ENCODE data around the gene EXOC6B. TPM values are rescaled to one million over a fixed set of nuclear protein-coding genes. Genes with fewer than 3 reads are reported as not detected.

Gene EXOC6B
- polyA plus RNA-seq, 4 donors: 6.9 to 12.6 (median 8.5) TPM

GRCh38 chr2:72212486-72212855 is 613.4 kb downstream of the EXOC6B start:
- H3K9me3 ChIP-seq (ENCODE audit: control insufficient read depth in 2 of 2, insufficient read depth in 1 of 2, low read depth in 1 of 2, low read length in 1 of 2): peaks cover 0 to 3% of the 10 kb centered on the region in 2 donors
- H3K4me3 ChIP-seq (ENCODE audit: low read depth in 1 of 3, low read length in 3 of 3): no peak overlapping the region
- no peak for DNase-seq
- WGBS, 3 donors: 7 to 59% (median 29%) methylated on average over 1 of the region's 1 CpG
- H3K27ac ChIP-seq (ENCODE audit: low read depth in 1 of 3, low read length in 2 of 3): no peak overlapping the region
- H3K36me3 ChIP-seq (ENCODE audit: control insufficient read depth in 3 of 3, insufficient read depth in 2 of 3, low read depth in 1 of 3, low read length in 3 of 3): no peaks in the 10 kb centered on the region
- peaks cover 0 to 16% (median 11%) of the 10 kb centered on the region in 3 donors for H3K4me1 ChIP-seq (ENCODE audit: control insufficient read depth in 3 of 3, insufficient read depth in 2 of 3, low read depth in 1 of 3, low read length in 2 of 3)
- no peaks in the 10 kb centered on the region for H3K27me3 ChIP-seq (ENCODE audit: control insufficient read depth in 3 of 3, insufficient read depth in 3 of 3, low read length in 3 of 3)
- FAIRE-seq: no peak

- WGBS, 3 donors: 40 to 73% (median 44%) methylated on average over 2 of the region's 2 CpGs
- peak in 1 of 2 donors; percentile 51 for DNase-seq
Observed at GRCh38 chr2:72211777-72212485, 613.9 kb downstream of the EXOC6B start.

DNA sequence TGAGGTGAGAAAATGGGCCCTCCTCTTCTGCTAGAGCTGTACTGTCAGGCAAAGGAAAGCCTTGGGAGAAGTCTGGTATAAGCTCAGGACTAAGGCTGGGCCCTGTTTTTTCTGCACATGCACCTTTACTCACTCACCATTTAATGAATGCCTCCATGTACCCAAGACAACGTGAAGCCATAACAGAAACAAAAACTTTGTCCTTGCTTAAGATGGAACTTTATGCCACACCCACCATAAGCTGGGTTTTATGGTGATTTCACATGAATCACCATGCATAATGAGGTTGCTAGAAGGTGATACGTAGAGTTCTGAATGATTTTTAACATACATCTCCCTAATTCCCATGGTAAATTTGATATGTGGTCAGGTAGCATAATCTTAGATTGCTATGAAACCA is 614.5 kb downstream of the EXOC6B start:
- FAIRE-seq (peak; percentile 19), DNase-seq (peak; percentile 76 to 90)
- Histone ChIP-seq H3K4me3 (ENCODE audit: low read depth in 1 of 3, low read length in 3 of 3) (no peak overlapping the region), H3K27me3 (ENCODE audit: control insufficient read depth in 3 of 3, insufficient read depth in 3 of 3, low read length in 3 of 3) (no peaks in the 10 kb centered on the region), H3K9me3 (ENCODE audit: control insufficient read depth in 2 of 2, insufficient read depth in 1 of 2, low read depth in 1 of 2, low read length in 1 of 2) (peaks cover 0 to 3% of the 10 kb centered on the region in 2 donors), H3K27ac (ENCODE audit: low read depth in 1 of 3, low read length in 2 of 3) (no peak overlapping the region), H3K36me3 (ENCODE audit: control insufficient read depth in 3 of 3, insufficient read depth in 2 of 3, low read depth in 1 of 3, low read length in 3 of 3) (no peaks in the 10 kb centered on the region), H3K4me1 (ENCODE audit: control insufficient read depth in 3 of 3, insufficient read depth in 2 of 3, low read depth in 1 of 3, low read length in 2 of 3) (peaks cover 0 to 16% (median 11%) of the 10 kb centered on the region in 3 donors)
- WGBS, 3 donors: 15 to 50% (median 49%) methylated on average over 2 of the region's 2 CpGs

More at GRCh38 chr2:72211777-72212485, 613.9 kb downstream of the EXOC6B start:
- Histone ChIP-seq H3K4me1 (ENCODE audit: control insufficient read depth in 3 of 3, insufficient read depth in 2 of 3, low read depth in 1 of 3, low read length in 2 of 3) (peaks cover 0 to 16% (median 11%) of the 10 kb centered on the region in 3 donors), H3K36me3 (ENCODE audit: control insufficient read depth in 3 of 3, insufficient read depth in 2 of 3, low read depth in 1 of 3, low read length in 3 of 3) (no peaks in the 10 kb centered on the region), H3K9me3 (ENCODE audit: control insufficient read depth in 2 of 2, insufficient read depth in 1 of 2, low read depth in 1 of 2, low read length in 1 of 2) (peaks cover 0 to 3% of the 10 kb centered on the region in 2 donors), H3K27ac (ENCODE audit: low read depth in 1 of 3, low read length in 2 of 3) (peak overlapping the region in 1 of 3 donors; percentile 2), H3K4me3 (ENCODE audit: low read depth in 1 of 3, low read length in 3 of 3) (no peak overlapping the region), H3K27me3 (ENCODE audit: control insufficient read depth in 3 of 3, insufficient read depth in 3 of 3, low read length in 3 of 3) (no peaks in the 10 kb centered on the region)
- FAIRE-seq: no peak

DNA sequence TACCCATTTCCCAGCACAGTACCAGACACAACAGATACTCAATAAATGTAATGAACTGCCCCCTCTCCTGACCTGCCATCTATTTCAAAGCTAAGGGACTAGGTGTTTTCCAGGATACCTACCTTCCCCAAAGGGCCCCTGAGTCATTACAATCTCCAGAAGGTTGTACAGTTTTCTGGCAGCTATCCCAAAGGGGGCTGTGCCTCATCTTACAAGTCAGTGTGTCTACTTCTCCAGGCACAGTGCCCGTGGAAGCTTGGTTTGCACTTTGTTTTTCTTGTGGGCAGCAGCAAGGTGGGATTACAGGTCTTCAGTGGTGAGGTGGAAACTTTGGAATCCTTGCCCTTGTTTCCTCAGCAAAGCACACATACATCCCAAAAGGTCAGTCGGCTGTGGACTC is 615.4 kb downstream of the EXOC6B start:
- DNase-seq: peak in 1 of 2 donors; percentile 21
- WGBS, 3 donors: 18 to 54% (median 42%) methylated on average over 2 of the region's 2 CpGs
- H3K27me3 ChIP-seq (ENCODE audit: control insufficient read depth in 3 of 3, insufficient read depth in 3 of 3, low read length in 3 of 3): no peaks in the 10 kb centered on the region
- H3K27ac ChIP-seq (ENCODE audit: low read depth in 1 of 3, low read length in 2 of 3): no peak overlapping the region
- no peak for FAIRE-seq
- peaks cover 2 to 22% (median 11%) of the 10 kb centered on the region in 3 donors for H3K4me1 ChIP-seq (ENCODE audit: control insufficient read depth in 3 of 3, insufficient read depth in 2 of 3, low read depth in 1 of 3, low read length in 2 of 3)
- peaks cover 0 to 3% of the 10 kb centered on the region in 2 donors for H3K9me3 ChIP-seq (ENCODE audit: control insufficient read depth in 2 of 2, insufficient read depth in 1 of 2, low read depth in 1 of 2, low read length in 1 of 2)
- H3K4me3 ChIP-seq (ENCODE audit: low read depth in 1 of 3, low read length in 3 of 3): no peak overlapping the region
- H3K36me3 ChIP-seq (ENCODE audit: control insufficient read depth in 3 of 3, insufficient read depth in 2 of 3, low read depth in 1 of 3, low read length in 3 of 3): no peaks in the 10 kb centered on the region

DNA sequence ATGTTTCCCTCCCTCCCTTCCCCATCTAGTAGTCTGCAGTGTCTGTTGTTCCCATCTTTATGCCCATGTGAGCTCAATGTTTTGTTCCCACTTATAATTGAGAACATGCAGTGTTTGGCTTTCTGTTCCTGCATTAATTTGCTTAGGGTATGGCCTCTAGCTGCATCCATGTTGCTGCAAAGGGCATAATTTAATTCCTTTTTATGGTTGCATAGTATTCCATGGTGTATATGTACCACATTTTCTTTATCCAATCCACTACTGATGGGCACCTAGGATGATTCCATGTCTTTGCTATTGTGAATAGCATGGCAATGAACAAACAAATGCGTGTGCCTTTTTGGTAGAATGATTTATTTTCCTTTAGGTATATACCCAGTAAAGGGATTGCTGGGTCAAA is 617.6 kb downstream of the EXOC6B start:
- Histone ChIP-seq H3K27ac (ENCODE audit: low read depth in 1 of 3, low read length in 2 of 3) (no peak overlapping the region), H3K27me3 (ENCODE audit: control insufficient read depth in 3 of 3, insufficient read depth in 3 of 3, low read length in 3 of 3) (no peaks in the 10 kb centered on the region), H3K4me3 (ENCODE audit: low read depth in 1 of 3, low read length in 3 of 3) (no peak overlapping the region), H3K4me1 (ENCODE audit: control insufficient read depth in 3 of 3, insufficient read depth in 2 of 3, low read depth in 1 of 3, low read length in 2 of 3) (peaks cover 14 to 42% (median 16%) of the 10 kb centered on the region in 3 donors), H3K36me3 (ENCODE audit: control insufficient read depth in 3 of 3, insufficient read depth in 2 of 3, low read depth in 1 of 3, low read length in 3 of 3) (no peaks in the 10 kb centered on the region), H3K9me3 (ENCODE audit: control insufficient read depth in 2 of 2, insufficient read depth in 1 of 2, low read depth in 1 of 2, low read length in 1 of 2) (peaks cover 0 to 3% of the 10 kb centered on the region in 2 donors)
- 95 to 100% (median 96%) methylated on average over 1 of the region's 1 CpG for WGBS, 3 donors
- FAIRE-seq (no peak), DNase-seq (no peak)

GRCh38 chr2:72207334-72207733 is 618.5 kb downstream of the EXOC6B start:
- H3K36me3 ChIP-seq (ENCODE audit: control insufficient read depth in 3 of 3, insufficient read depth in 2 of 3, low read depth in 1 of 3, low read length in 3 of 3): no peaks in the 10 kb centered on the region

GRCh38 chr2:72205504-72205881 is 620.3 kb downstream of the EXOC6B start:
- WGBS, 3 donors: 19 to 47% (median 35%) methylated on average over 3 of the region's 3 CpGs
- H3K36me3 ChIP-seq (ENCODE audit: control insufficient read depth in 3 of 3, insufficient read depth in 2 of 3, low read depth in 1 of 3, low read length in 3 of 3): no peaks in the 10 kb centered on the region
- no peaks in the 10 kb centered on the region for H3K9me3 ChIP-seq (ENCODE audit: control insufficient read depth in 2 of 2, insufficient read depth in 1 of 2, low read depth in 1 of 2, low read length in 1 of 2)
- H3K4me3 ChIP-seq (ENCODE audit: low read depth in 1 of 3, low read length in 3 of 3): no peak overlapping the region
- no peaks in the 10 kb centered on the region for H3K27me3 ChIP-seq (ENCODE audit: control insufficient read depth in 3 of 3, insufficient read depth in 3 of 3, low read length in 3 of 3)
- peak overlapping the region; percentile 24 to 55 (median 54) for H3K27ac ChIP-seq (ENCODE audit: low read depth in 1 of 3, low read length in 2 of 3)
- FAIRE-seq (no peak), DNase-seq (peak; percentile 81 to 90)
- peaks cover 5 to 29% (median 16%) of the 10 kb centered on the region in 3 donors for H3K4me1 ChIP-seq (ENCODE audit: control insufficient read depth in 3 of 3, insufficient read depth in 2 of 3, low read depth in 1 of 3, low read length in 2 of 3)

More at GRCh38 chr2:72207334-72207733, 618.5 kb downstream of the EXOC6B start:
- Histone ChIP-seq H3K27me3 (ENCODE audit: control insufficient read depth in 3 of 3, insufficient read depth in 3 of 3, low read length in 3 of 3) (no peaks in the 10 kb centered on the region), H3K9me3 (ENCODE audit: control insufficient read depth in 2 of 2, insufficient read depth in 1 of 2, low read depth in 1 of 2, low read length in 1 of 2) (peaks cover 0 to 3% of the 10 kb centered on the region in 2 donors), H3K4me3 (ENCODE audit: low read depth in 1 of 3, low read length in 3 of 3) (no peak overlapping the region), H3K27ac (ENCODE audit: low read depth in 1 of 3, low read length in 2 of 3) (no peak overlapping the region), H3K4me1 (ENCODE audit: control insufficient read depth in 3 of 3, insufficient read depth in 2 of 3, low read depth in 1 of 3, low read length in 2 of 3) (peaks cover 13 to 42% (median 16%) of the 10 kb centered on the region in 3 donors)
- WGBS, 3 donors: 83 to 91% (median 85%) methylated on average over 2 of the region's 2 CpGs
- no peak for DNase-seq
- FAIRE-seq: no peak

DNA sequence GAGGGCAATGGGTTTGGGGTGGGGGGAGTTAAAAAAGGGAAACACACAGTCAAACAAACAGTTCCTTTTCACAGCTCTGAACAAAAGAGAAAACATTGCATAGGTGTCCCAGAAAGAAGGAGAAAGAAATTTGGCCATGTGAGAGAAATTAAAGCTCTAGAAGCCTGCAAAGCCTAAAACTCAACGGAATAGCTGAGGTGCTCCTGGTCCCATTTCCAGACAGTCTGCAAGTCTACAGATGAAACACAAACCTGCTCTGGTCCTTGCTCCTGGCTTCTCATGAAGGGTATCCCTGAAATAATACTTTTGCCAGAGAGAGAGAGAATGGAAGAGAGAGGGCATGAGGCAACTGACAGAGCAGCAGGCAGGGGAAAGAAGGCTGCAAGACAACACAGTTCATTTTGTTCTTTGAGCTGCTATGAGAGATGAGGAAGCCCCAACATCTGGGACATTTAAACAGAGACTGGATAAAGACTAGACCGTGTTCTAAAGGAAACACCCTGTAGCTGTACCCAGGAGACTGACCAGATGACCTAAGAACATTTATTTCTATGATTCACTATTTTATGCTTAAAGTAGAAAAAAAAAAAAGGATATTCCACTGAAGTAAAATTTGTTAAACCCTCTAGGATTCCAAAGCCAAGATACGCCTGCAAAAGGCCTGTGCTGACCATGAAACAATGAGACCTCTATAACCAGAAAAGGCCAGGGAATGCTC is 620.9 kb downstream of the EXOC6B start:
- H3K4me3 ChIP-seq (ENCODE audit: low read depth in 1 of 3, low read length in 3 of 3): no peak overlapping the region
- H3K4me1 ChIP-seq (ENCODE audit: control insufficient read depth in 3 of 3, insufficient read depth in 2 of 3, low read depth in 1 of 3, low read length in 2 of 3): peaks cover 4 to 26% (median 16%) of the 10 kb centered on the region in 3 donors
- FAIRE-seq (no peak), DNase-seq (no peak)
- H3K27ac ChIP-seq (ENCODE audit: low read depth in 1 of 3, low read length in 2 of 3): peak overlapping the region; percentile 54 to 80 (median 55)
- H3K9me3 ChIP-seq (ENCODE audit: control insufficient read depth in 2 of 2, insufficient read depth in 1 of 2, low read depth in 1 of 2, low read length in 1 of 2): no peaks in the 10 kb centered on the region
- H3K36me3 ChIP-seq (ENCODE audit: control insufficient read depth in 3 of 3, insufficient read depth in 2 of 3, low read depth in 1 of 3, low read length in 3 of 3): no peaks in the 10 kb centered on the region
- H3K27me3 ChIP-seq (ENCODE audit: control insufficient read depth in 3 of 3, insufficient read depth in 3 of 3, low read length in 3 of 3): no peaks in the 10 kb centered on the region
- WGBS, 3 donors: 30 to 38% (median 38%) methylated on average over 3 of the region's 3 CpGs
